ENCODE measurements around the gene SMAD2.
A peak's percentile ranks its signal among the peaks of the same experiment; 100 is the strongest.

The SMAD2 gene

DNA sequence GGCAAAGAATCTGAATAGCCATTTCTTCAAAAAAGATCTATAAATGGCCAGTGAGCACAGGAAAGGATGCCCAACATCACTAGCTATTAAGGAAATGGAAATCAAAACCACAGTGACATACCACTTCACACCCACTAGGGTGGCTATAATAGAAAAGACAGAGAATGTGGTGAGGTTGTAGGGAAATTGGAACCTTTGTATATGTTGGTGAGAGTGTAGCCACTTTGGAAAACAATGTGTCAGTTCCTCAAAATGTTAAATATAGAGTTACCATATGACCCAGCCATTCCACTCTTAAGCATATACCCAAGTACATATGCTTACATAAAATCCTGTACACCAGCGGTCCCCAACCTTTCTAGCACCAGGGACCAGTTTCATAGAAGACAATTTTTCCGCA lies 152.8 kb downstream of the SMAD2 start:
- Histone ChIP-seq H3K4me2 (ENCODE audit: low read length) (no peak overlapping the region), H3K9ac (ENCODE audit: low read length) (no peak overlapping the region)

GRCh38 chr18:47775961-47776360 lies 154.5 kb downstream of the SMAD2 start:
- Histone ChIP-seq H3K9me3 (ENCODE audit: low read length) (no peaks in the 10 kb centered on the region), H2AFZ (ENCODE audit: low read length) (no peak overlapping the region), H3K9ac (ENCODE audit: low read length) (no peak overlapping the region), H3K36me3 (ENCODE audit: insufficient read depth, low read length) (no peaks in the 10 kb centered on the region), H3K27ac (ENCODE audit: low read depth, low read length, poor library complexity, severe bottlenecking) (no peak overlapping the region), H3K4me2 (ENCODE audit: low read length) (no peak overlapping the region), H3K4me3 (ENCODE audit: low read depth, low read length, poor library complexity, severe bottlenecking) (no peak overlapping the region), H3K4me1 (ENCODE audit: insufficient read depth, low read length, severe bottlenecking) (no peaks in the 10 kb centered on the region), H3K27me3 (ENCODE audit: insufficient read depth, low read length) (no peaks in the 10 kb centered on the region), H3K79me2 (ENCODE audit: insufficient read depth, low read length) (no peaks in the 10 kb centered on the region), H3K9me2 (ENCODE audit: low read depth, low read length) (no peaks in the 10 kb centered on the region), H4K20me1 (ENCODE audit: insufficient read depth, low read length) (no peaks in the 10 kb centered on the region), H3F3A (ENCODE audit: insufficient read depth, low read length) (no peaks in the 10 kb centered on the region)
- TF ChIP-seq CTCF (IDR thresholded peaks at IDR 0.05; ENCODE audit: low read length) (peak; percentile 40; the same call in 1 of the 2 replicates), EZH2 (IDR thresholded peaks at IDR 0.05; ENCODE audit: borderline replicate concordance, low read length) (no peak)

More for the DNA sequence above, 152.8 kb downstream of the SMAD2 start:
- Histone ChIP-seq H3F3A (ENCODE audit: insufficient read depth, low read length) (no peaks in the 10 kb centered on the region), H2AFZ (ENCODE audit: low read length) (no peak overlapping the region), H3K9me2 (ENCODE audit: low read depth, low read length) (no peaks in the 10 kb centered on the region), H3K4me3 (ENCODE audit: low read depth, low read length, poor library complexity, severe bottlenecking) (no peak overlapping the region), H3K27ac (ENCODE audit: low read depth, low read length, poor library complexity, severe bottlenecking) (no peak overlapping the region), H4K20me1 (ENCODE audit: insufficient read depth, low read length) (no peaks in the 10 kb centered on the region), H3K36me3 (ENCODE audit: insufficient read depth, low read length) (no peaks in the 10 kb centered on the region), H3K4me1 (ENCODE audit: insufficient read depth, low read length, severe bottlenecking) (no peaks in the 10 kb centered on the region), H3K9me3 (ENCODE audit: low read length) (no peaks in the 10 kb centered on the region), H3K27me3 (ENCODE audit: insufficient read depth, low read length) (no peaks in the 10 kb centered on the region), H3K79me2 (ENCODE audit: insufficient read depth, low read length) (no peaks in the 10 kb centered on the region)
- no peak for TF ChIP-seq CTCF (IDR thresholded peaks at IDR 0.05; ENCODE audit: low read length)
- no peak for TF ChIP-seq EZH2 (IDR thresholded peaks at IDR 0.05; ENCODE audit: borderline replicate concordance, low read length)

DNA sequence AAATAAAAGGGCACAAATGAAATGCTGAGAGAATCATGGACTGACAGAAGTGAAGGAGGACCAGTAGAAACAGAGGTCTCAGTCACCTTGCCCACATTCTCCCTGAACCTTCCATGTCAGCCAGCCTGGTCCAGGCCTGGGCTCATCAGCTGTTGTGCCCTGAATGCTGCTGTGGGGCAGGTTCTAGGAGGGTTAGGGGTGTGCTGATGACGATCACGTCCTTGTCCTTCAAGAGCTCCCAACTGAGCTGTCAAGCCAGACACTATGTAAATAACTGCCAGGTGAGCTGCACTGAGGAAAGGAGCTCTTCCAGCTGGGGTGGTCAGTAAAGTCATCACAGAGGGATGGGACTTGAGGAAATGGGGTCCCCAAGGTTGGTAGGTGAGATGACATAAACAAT lies 156.5 kb downstream of the SMAD2 start:
- no peaks in the 10 kb centered on the region for H3K9me2 ChIP-seq (ENCODE audit: low read depth, low read length)
- no peak overlapping the region for H3K4me2 ChIP-seq (ENCODE audit: low read length)
- TF ChIP-seq CTCF (IDR thresholded peaks at IDR 0.05; ENCODE audit: low read length) (no peak), EZH2 (IDR thresholded peaks at IDR 0.05; ENCODE audit: borderline replicate concordance, low read length) (no peak)

More for the DNA sequence above, 156.5 kb downstream of the SMAD2 start:
- no peaks in the 10 kb centered on the region for H4K20me1 ChIP-seq (ENCODE audit: insufficient read depth, low read length)
- no peaks in the 10 kb centered on the region for H3K4me1 ChIP-seq (ENCODE audit: insufficient read depth, low read length, severe bottlenecking)
- no peak overlapping the region for H3K4me3 ChIP-seq (ENCODE audit: low read depth, low read length, poor library complexity, severe bottlenecking)
- H3K79me2 ChIP-seq (ENCODE audit: insufficient read depth, low read length) = no peaks in the 10 kb centered on the region
- H3F3A ChIP-seq (ENCODE audit: insufficient read depth, low read length) = no peaks in the 10 kb centered on the region
- no peaks in the 10 kb centered on the region for H3K27me3 ChIP-seq (ENCODE audit: insufficient read depth, low read length)
- no peak overlapping the region for H3K27ac ChIP-seq (ENCODE audit: low read depth, low read length, poor library complexity, severe bottlenecking)
- no peaks in the 10 kb centered on the region for H3K9me3 ChIP-seq (ENCODE audit: low read length)
- H3K9ac ChIP-seq (ENCODE audit: low read length) = no peak overlapping the region
- H3K36me3 ChIP-seq (ENCODE audit: insufficient read depth, low read length) = no peaks in the 10 kb centered on the region
- no peak overlapping the region for H2AFZ ChIP-seq (ENCODE audit: low read length)
